ENCODE results near the gene CCL18. TPM values are rescaled to one million over a fixed set of nuclear protein-coding genes. Genes with fewer than 3 reads are reported as not detected.

Gene CCL18
- polyA plus RNA-seq, 2 of the 4 experiments (the other 2 are of a cell fraction), result not detected

GRCh38 chr17:36068524-36068923 lies 4.5 kb downstream of the CCL18 start:
- H3K4me1 ChIP-seq, result no peaks in the 10 kb centered on the region
- no peak for FAIRE-seq
- no peak overlapping the region for H3K4me3 ChIP-seq
- H3K9me3 ChIP-seq, result no peaks in the 10 kb centered on the region
- no peak for DNase-seq (ENCODE audit: low read depth in 1 of 2, low spot score in 1 of 2)
- TF ChIP-seq EHMT2 (IDR thresholded peaks at IDR 0.05; ENCODE audit: low read depth) (no peak), USF2 (IDR thresholded peaks at IDR 0.05) (no peak)
- no peak overlapping the region for H3K27ac ChIP-seq
- ATAC-seq, result no peak
- ChIA-PET CTCF (interaction anchor here (0.5 to 1.3 kb wide), 3 partner anchors 15 to 177 kb away, joined by 3 to 7 read pairs (median 4); no protein-coding TSS in a partner anchor), POLR2A (no interaction called here)
- no peak overlapping the region for H3K4me2 ChIP-seq
- under 1% methylated on average over 3 of the region's 3 CpGs for WGBS (ENCODE audit: missing lambda C conversion rate)

- POLR2A ChIA-PET, result no interaction called here
- CTCF ChIA-PET, result interaction anchor here (0.6 to 1.3 kb wide), 3 partner anchors 15 to 93 kb away, joined by 3 to 7 read pairs (median 4); no protein-coding TSS in a partner anchor
- TF ChIP-seq REST (IDR thresholded peaks at IDR 0.05) (no peak), CBX8 (IDR thresholded peaks at IDR 0.05) (no peak), EHMT2 (IDR thresholded peaks at IDR 0.05; ENCODE audit: low read depth) (no peak), EHF (CRISPR knock-in tag; IDR thresholded peaks at IDR 0.05) (no peak)
- no peak overlapping the region for H3K4me2 ChIP-seq
- no peaks in the 10 kb centered on the region for H3K4me1 ChIP-seq
- DNase-seq (ENCODE audit: low read depth in 1 of 2, low spot score in 1 of 2) (no peak), ATAC-seq (no peak), FAIRE-seq (no peak)
- no peaks in the 10 kb centered on the region for H3K9me3 ChIP-seq
- H3K4me3 ChIP-seq, result no peak overlapping the region
- H3K27ac ChIP-seq, result no peak overlapping the region
These were observed 5.1 kb downstream of the CCL18 start for GRCh38 chr17:36069136-36069535.

GRCh38 chr17:36070427-36070826 lies 6.4 kb downstream of the CCL18 start:
- ChIA-PET POLR2A (no interaction called here), CTCF (interaction anchor here (0.8 to 1.4 kb wide), 2 partner anchors 9 to 78 kb away, joined by 3 to 4 read pairs; no protein-coding TSS in a partner anchor)
- no peak overlapping the region for H3K4me3 ChIP-seq
- no peak for FAIRE-seq
- H3K4me1 ChIP-seq, result no peaks in the 10 kb centered on the region
- no peak overlapping the region for H3K4me2 ChIP-seq
- 13% methylated on average over 2 of the region's 3 CpGs for WGBS (ENCODE audit: missing lambda C conversion rate)
- no peak for ATAC-seq
- no peak overlapping the region for H3K27ac ChIP-seq
- DNase-seq (ENCODE audit: low read depth in 1 of 2, low spot score in 1 of 2), result no peak
- TF ChIP-seq POLR2AphosphoS2 (conservative IDR thresholded peaks at IDR 0.05; ENCODE audit: low read length) (no peak), MAFK (IDR thresholded peaks at IDR 0.05; ENCODE audit: partially characterized antibody) (no peak), HOXA7 (CRISPR knock-in tag; IDR thresholded peaks at IDR 0.05) (no peak), MAZ (IDR thresholded peaks at IDR 0.05; ENCODE audit: borderline replicate concordance, low read depth, low read length) (no peak), RNF2 (IDR thresholded peaks at IDR 0.05; ENCODE audit: borderline replicate concordance, low read depth) (no peak), BCL3 (IDR thresholded peaks at IDR 0.05) (no peak)
- H3K9me3 ChIP-seq, result no peaks in the 10 kb centered on the region

- no peak for FAIRE-seq
- CTCF ChIA-PET, result interaction anchor here (0.8 to 3.8 kb wide), 10 partner anchors 9 to 143 kb away, joined by 3 to 22 read pairs (median 6); partner anchors contain the start of genes CCL16, CCL18, CCL3L1 and CCL3L3
- TF ChIP-seq RFX5 (IDR thresholded peaks at IDR 0.05) (no peak), BCL3 (IDR thresholded peaks at IDR 0.05) (no peak), E2F6 (IDR thresholded peaks at IDR 0.05; ENCODE audit: borderline replicate concordance, low read depth) (no peak), POLR2A (IDR thresholded peaks at IDR 0.05; ENCODE audit: low read length) (no peak), CBX2 (IDR thresholded peaks at IDR 0.05; ENCODE audit: borderline replicate concordance, low read depth) (no peak), TFCP2L1 (CRISPR knock-in tag; IDR thresholded peaks at IDR 0.05) (no peak), POLR2AphosphoS2 (conservative IDR thresholded peaks at IDR 0.05; ENCODE audit: low read length) (no peak), ELK1 (IDR thresholded peaks at IDR 0.05; ENCODE audit: low read depth, low read length) (no peak), TP53 (CRISPR knock-in tag; IDR thresholded peaks at IDR 0.05) (no peak), MAZ (IDR thresholded peaks at IDR 0.05; ENCODE audit: borderline replicate concordance, low read depth, low read length) (no peak), CEBPB (IDR thresholded peaks at IDR 0.05) (no peak), FOSL2 (IDR thresholded peaks at IDR 0.05) (no peak), FOSL2 (CRISPR knock-in tag; IDR thresholded peaks at IDR 0.05) (no peak), HDAC2 (IDR thresholded peaks at IDR 0.05) (no peak)
These were observed 7.7 kb downstream of the CCL18 start for GRCh38 chr17:36071751-36072150.

More at GRCh38 chr17:36071751-36072150, 7.7 kb downstream of the CCL18 start:
- 17% methylated on average over 2 of the region's 2 CpGs for WGBS (ENCODE audit: missing lambda C conversion rate)
- DNase-seq (ENCODE audit: low read depth in 1 of 2, low spot score in 1 of 2), result no peak
- Histone ChIP-seq H3K9me3 (no peaks in the 10 kb centered on the region), H3K4me2 (no peak overlapping the region), H3K4me1 (no peaks in the 10 kb centered on the region), H3K27ac (no peak overlapping the region), H3K4me3 (no peak overlapping the region)
- no peak for ATAC-seq
- POLR2A ChIA-PET, result no interaction called here
